ENCODE data around the gene PHF21B. TPM values are rescaled to one million over a fixed set of nuclear protein-coding genes. Genes with fewer than 3 reads are reported as not detected.
A peak's percentile ranks its signal among the peaks of the same experiment; 100 is the strongest.

The PHF21B gene
- total RNA-seq, 1 donor from 2014 or later = 0.13 TPM

DNA sequence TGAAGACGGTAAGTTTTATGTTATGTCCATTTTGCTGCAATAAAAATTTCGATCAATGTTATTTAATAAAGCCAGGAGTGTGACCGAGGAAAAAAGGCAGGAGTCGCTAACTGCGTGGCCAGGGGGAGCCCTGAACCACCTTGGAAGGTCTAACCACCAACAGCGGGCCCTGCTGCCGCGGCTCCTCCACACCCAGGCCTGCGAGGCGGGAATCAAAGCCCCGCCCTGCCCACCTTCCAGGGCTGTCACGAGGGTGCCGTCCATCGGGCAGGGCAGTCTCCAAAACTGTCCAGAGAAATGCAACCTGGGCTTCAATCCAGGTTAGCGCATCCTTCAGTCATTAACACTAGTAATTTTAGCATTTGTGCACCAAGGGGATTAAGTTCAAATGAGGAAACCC lies 19.0 kb downstream of the PHF21B start:
- no peak for DNase-seq (ENCODE audit: low read depth in 2 of 2)

DNA sequence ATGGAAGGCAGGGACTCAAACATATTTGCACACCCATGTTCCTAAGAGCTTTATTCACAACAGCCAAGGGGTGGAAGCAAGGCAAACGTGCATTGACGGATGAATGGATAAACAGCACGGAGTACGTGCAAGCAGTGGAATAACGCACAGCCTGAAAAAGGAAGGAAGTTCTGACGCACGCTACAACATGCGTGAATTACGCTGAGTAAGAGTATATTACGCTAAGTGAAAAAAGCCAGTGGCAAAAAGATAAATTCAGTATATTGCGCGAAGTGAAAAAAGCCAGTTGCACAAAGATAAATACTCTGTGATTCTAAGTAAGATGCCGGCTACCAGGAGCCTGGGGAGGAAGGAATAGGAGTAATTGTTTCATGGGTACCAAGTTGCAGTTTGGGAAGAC lies 19.5 kb downstream of the PHF21B start:
- DNase-seq (ENCODE audit: low read depth in 2 of 2) = no peak

DNA sequence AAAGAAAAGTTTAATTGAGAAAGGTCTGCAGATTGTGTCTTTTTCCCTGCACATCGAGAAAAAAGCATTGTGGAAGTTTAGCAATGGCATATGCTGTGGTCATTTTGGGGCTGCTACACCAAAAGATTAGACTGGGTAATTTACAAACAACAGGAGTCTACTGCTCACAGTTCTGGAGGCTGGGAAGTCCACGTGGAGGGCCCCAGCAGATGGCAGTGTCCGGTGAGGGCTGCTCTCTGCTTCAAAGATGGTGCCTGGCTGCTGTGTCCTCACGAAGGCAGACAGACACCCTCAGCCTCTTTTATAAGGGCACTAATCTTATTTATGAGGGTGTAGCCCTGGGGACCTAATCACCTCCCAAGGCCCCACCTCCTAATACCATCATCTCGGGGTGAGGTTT lies 21.1 kb downstream of the PHF21B start:
- DNase-seq (ENCODE audit: low read depth in 2 of 2) = no peak

DNA sequence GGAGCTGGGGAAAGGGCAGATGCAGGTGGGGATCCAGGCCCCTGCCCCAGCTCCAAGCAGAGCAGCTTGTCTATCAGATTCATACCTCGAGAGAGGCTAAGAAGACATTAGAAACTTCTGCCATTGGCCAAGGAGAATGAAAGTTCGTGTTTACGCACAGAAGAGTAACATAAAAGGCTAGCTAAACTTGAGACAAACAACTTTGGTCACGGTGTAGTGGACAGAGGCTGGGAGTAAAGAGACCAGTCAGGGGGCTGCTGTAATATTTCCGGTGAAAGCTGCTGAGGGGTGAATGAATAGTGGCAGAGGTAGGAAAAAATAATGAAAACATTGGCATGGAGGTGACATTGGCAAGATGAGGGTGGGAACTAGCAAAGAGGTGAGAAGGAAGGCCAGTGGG lies 22.9 kb downstream of the PHF21B start:
- DNase-seq (ENCODE audit: low read depth in 2 of 2) = no peak

DNA sequence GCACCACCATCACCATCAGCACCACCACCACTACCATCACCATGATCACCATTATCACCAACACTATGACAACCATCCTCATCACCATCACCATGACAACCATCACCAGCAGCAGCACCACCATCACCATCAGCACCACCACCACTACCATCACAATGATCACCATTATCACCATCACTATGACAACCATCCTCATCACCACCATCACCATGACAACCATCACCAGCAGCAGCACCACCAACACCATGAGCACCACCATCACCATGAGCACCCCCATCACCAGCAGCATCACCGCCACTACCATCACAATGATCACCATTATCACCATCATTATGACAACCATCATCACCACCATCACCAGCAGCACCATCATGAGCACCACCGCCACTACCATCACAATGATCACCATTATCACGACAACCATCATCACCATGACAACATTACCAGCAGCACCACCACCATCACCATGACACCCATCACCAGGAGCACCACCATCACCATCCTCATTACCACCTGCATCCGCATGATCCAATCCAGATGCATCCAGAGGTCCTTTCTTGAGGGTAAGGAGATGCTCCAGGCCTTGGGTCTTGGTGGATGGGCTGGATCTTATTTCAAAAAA lies 23.8 kb downstream of the PHF21B start:
- no peak for DNase-seq (ENCODE audit: low read depth in 2 of 2)

DNA sequence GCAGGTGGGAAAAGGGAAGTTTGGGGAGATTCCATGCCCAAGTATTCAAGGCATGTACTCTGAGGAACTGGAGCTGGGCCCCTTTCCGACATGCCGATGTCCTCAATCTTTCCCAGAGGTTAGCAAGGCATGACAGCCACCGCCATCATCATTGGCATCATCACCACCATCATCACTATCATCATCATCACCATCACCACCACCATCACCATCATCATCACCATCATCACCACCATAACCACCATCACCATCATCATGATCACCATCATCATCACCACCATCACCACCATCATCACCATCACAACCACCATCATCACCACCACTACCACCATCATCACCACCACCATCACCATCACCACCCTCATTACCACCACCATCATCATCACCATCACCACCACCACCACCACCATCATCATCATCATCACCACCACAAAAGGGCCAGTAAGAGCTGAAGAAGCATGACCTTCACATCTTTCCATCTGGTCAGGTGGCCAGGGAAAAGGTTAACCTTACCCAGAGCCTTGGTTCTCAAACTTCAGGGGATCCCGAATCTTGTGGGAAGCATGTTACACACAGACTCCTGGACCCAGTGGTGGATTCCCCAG lies 25.8 kb downstream of the PHF21B start:
- DNase-seq (ENCODE audit: low read depth in 2 of 2) = no peak

DNA sequence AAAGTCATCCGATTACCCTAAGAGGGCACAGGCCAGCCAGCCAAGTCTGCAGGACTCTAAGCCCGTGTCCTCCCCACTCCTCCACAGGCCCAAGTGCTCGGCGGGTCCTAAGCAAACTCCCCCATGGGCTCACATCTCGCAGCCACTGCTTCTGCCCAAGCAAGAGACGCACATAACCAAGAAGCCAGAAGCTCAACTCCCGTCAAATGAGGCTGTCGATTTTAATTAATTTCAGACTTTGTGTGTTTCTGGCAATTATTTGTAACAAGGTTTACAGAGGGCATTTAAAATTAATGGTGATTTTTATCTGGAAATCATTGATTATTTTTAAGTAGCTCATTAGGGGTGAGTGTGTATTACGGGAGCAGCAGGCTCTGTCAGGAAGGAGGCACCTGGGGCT lies 27.4 kb downstream of the PHF21B start:
- DNase-seq (ENCODE audit: low read depth in 2 of 2) = no peak

DNA sequence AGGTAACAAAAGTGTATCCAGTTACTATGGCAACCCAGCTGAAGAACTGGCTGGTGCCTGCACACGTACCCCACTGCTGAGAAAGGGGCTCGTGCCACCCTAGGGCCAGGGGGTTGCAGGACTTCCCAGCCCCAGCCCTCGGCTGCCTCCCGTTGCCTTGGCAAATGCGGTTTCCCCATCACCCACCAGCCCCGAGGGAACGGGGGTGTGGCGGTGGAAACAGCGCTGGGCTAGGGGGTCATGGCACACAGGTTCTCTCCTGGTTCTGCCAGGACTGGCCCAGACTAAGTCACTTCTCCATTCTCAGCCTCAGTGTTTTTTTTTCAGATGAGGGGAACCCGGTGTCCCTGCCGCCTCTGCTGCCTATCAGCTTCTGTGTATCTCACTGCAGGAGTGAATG lies 27.9 kb downstream of the PHF21B start:
- no peak for DNase-seq (ENCODE audit: low read depth in 2 of 2)

DNA sequence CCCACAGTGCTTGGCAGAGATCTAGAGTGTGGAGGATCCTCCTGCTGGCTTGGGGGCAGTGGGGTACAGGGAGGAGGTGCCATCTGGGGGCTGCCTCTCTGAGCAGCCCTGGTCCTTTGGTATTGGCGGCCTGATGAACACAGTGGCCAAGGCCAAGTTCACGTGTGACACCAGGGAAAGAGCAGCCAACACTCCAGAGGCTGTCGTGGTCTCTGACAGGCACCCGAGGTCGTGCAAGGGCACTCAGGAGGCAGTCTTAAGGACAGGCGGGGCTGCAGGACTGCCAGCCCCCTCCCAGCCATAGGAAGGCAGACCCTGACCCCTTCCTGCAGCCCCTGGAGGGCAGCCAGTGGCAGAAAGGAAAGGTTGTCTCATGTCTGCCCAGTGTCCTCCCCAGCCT lies 30.7 kb downstream of the PHF21B start:
- no peak for DNase-seq (ENCODE audit: low read depth in 2 of 2)

DNA sequence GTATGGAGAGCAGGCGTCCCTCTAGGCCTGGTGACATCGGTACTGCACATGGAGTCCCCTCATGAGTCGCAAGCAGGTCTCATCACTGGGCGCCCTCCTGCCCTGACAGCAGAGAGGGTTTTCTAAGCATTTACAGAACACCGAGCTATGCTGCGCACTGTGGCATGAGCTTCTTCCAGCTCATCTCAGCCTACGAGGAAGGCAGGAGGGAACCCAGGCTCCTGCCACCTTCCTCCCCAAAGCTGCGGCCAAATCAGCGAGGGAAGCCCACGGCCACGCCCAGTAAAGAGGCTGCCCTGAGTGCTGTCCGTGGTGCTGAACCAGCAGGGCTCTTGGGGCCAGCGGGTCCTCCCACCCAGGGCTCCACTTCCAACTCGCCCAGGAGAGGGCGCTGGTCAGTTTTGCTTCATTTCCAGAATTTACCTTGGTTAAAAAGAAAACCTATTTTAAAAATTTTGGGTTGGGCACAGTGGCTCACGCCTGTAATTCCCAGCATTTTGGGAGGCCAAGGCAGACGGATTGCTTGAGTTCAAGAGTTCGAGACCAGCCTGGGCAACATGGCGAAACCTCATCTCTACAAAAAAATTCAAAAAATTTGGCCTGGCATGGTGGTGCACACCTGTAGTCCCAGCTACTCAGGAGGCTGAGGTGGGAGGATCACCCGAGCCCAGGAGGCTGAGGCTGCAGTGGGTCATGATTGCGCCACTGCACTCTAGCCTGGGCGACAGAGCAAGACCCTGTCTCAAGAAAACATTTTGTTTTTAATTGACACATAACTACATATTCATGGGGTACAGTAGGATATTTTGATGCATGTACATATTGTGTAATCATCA lies 34.2 kb downstream of the PHF21B start:
- peak; percentile 49 to 80 for DNase-seq (ENCODE audit: low read depth in 2 of 2)

DNA sequence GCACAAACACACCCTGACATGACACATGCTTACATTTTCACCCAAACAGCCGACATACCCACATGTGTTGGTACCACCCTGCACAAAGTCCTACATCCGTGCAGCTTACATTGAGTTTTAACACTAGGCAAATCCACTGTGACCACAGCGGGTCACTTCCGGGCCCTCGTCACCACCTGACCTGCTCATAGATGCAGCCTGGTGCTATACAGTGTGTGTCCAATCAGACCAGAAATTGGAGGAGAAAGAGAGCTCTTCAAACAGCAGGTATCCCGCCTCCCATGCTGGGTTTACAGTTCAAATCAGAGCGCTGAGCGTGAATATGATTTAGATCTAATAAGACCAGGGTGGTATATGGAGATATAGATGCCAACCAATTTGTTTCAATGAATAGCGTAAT lies 35.4 kb downstream of the PHF21B start:
- no peak for DNase-seq (ENCODE audit: low read depth in 2 of 2)

DNA sequence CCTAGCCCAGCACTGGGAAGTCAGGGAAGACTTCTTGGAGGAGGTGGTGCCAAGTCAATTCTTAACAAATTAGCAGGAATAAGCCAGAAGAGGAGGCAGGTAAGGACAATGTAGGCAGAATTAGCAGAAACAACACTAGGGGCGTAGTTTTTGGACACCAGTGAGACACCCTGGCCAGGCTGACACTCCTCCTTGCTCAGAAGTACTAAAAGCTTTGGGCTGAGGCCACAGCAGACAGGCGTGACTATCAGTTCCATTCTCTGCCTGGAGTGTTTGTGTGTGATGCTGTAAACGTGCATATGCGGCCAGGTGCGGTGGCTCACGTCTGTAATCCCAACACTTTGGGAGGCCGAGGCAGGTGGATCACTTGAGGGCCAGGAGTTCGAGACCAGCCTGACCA lies 36.0 kb downstream of the PHF21B start:
- no peak for DNase-seq (ENCODE audit: low read depth in 2 of 2)

DNA sequence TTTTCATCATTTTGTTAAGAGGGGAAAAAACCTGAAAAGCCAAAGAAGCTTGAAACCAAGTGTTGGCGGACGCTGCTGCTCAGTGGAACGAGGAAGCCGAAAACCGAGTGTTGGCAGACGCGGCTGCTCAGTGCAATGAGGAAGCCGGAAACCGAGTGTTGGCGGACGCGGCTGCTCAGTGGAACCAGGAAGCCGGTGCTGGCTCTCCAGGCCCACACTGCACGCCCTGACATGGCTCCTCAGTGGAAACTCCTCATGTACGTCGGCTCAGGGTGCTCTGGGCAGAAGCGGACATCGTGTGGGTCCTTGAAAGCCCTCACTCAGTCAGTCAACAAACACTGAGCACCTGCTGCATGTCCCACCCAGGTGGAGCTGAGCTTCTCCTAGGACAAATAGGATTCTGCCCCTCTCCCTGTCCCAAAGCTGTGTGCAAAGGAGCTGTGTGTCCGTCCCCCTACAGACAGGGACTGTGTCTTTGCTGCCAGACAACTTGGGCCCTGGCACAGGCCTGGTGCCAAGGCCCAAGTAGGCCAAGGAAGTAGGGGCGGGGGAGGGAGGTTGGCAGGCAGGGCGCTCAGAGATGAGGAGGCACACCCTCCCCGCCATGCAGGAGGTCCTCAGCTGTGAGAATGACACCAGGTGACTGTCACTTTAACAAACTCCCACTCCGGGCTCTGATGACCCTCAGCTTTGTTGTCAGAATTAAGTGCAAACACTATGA lies 37.3 kb downstream of the PHF21B start:
- peak in 1 of 2 donors; percentile 8 for DNase-seq (ENCODE audit: low read depth in 2 of 2)

DNA sequence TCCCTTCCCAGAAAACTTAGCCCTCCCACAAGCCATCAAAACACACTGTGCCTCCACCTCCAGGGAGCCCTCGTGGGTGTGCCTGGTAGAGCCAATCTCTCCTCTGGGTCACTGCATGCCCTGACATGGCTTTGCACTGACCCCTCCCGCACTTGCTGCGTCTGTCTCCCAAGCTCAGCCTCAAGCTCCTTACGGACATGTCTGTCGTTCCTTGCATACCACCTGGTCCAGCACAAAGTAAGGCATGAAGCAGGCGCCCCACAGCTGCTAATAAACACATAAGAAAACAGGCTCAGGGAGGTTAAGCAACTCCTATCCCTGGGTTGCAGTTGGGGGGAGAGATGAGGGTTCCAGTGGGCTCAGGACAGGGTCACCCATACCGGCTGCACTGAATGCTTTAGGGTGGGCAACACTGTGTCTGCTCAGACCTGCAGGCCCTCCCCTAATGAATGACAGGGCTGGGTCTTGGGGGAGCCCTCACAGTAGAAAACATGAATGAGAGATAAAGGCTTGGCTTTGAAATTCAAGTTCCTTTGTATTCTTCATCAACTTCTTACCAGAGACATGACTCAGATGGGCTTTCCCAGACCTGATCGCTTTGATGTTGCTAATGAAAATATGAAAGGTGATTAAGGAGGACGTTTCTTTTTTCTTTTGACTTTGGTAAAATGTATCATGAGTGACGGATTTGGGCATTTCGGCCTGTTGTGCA lies 38.0 kb downstream of the PHF21B start:
- DNase-seq (ENCODE audit: low read depth in 2 of 2) = no peak

DNA sequence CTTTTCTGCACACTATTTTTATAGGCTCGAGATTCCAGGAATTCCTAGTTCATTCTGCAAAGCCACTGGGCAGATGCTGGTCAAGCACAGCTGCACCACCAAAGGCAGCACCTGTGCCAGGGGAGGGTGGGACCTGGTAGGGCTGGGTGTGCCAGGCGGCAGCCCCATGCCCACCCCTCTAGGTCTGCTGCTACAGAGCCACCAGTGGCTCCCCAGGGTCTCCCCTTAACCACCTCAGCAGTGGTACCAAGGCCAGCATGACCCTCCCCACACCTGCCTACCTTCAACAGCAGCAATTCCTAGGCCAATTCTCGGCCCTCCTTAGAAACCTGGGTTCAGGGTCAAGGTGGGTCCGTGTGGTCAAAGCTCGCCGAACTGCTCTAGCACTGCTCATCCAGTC lies 39.5 kb downstream of the PHF21B start:
- DNase-seq (ENCODE audit: low read depth in 2 of 2) = no peak

DNA sequence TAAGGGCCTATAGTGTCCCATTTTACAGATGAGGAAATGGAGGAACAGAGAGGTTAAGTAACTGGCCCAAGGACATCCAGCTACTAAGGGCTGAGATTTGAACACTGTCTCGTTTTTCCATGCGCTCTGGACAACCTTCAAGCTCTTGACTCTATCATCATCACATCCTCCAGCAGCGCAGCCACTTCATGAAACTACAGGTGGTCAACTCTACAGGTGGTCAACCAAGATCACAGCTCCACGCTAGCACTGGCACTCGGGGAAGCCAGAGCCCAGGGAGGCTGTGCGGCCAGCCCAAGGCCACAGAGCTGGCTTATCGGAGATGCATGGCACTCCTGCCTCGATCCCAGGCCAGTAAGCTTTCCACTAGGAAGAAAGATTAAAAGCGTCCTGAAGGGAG lies 40.0 kb downstream of the PHF21B start:
- no peak for DNase-seq (ENCODE audit: low read depth in 2 of 2)

DNA sequence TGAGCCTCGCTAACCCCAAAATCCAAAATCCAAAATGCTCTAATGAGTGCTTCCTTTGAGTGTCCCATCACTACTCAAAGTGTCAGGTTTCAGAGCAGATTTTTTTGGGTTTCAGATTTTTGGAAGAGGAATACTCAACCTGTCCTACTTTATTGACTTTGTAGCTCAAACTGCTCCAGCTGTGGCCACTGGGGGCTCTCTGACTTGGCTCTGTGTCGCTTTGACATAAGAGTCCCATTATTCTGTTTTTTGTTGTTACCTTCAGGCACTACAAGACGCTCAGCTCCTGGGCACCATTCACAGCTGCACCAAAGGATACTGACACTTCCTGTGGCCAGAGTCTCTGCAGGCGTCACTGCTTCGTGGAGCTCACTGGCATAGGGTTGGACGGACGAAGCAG lies 41.1 kb downstream of the PHF21B start:
- no peak for DNase-seq (ENCODE audit: low read depth in 2 of 2)

DNA sequence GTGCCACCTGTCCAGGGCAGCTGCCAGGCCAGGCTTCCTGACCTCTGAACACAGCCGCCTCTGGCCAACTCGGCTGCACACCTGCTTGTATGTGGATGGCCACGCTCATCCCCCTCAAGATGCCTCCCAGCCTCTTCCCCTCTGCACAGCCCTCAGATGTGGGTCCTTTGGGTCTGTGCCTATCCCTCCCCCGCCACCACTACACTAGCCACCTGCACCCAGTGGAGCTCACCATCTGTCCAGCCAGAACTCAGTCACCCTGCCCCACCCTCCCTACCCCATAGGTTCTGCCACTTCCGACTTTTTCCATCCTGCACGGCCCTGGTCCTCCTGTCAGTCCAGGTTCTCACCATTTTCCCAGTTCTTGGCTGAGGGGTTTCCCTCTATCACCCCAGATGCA lies 44.6 kb downstream of the PHF21B start:
- no peak for DNase-seq (ENCODE audit: low read depth in 2 of 2)

DNA sequence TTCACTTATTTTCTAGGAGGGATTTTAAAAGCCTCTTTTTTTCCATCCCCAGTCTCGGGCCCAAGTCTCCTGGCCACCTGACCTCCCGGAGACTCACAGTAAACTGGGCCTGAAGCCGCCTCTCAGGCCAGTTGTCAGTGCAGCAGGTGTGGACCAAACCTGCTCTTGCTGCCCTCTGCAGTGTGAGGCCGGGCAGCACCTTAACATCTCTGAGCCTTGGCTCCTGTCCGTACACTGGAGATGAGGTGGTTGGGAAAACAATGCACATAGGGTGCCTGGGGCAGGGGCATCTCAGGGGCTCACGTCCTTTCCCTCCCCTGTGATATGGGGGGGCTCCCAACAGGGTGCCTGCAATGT lies 45.1 kb downstream of the PHF21B start:
- DNase-seq (ENCODE audit: low read depth in 2 of 2) = no peak

DNA sequence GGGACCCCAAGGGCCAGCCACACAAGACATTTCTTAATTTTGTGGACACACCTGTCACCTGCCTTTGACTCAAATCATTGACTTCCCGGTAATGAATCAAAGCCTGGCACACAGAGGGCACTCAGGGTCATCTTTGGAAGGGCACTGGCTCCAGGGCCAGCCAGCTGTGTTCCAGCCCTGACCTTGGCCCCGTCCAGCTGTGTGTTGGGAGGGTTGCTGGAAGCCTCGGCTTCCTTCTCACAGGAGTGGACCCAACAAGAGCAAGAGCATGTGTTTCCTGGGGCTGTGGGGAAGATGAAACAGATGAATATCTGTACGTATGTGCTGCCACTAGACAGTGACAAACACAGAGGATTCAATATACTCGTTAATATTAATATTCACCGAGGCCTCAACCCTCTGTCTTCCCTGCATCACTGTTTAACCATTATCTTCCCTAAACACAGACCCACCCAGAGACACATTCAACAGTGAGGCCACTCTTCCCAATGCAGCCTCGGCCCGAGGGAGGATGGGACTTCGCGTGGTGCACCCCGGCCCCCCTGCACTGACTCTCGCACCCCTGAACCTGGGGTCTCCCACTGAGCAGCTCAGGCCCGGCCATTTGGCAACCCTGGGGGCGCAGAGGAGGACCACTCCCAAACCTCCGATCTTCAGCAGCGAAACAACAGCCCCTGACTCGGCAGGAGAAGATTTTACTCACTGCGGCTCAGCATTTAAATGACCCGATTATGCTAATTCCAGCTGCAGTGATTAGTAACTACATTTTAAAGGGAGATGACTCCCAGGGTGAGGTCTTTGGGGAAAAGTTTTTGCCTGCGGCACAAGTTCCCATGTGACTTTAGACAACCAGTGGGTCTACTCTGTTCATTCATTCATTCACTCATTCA lies 45.7 kb downstream of the PHF21B start:
- no peak for DNase-seq (ENCODE audit: low read depth in 2 of 2)
